K562 (cell line): ENCODE data around the gene ZNF451. TPM values are rescaled to one million over a fixed set of nuclear protein-coding genes. Genes with fewer than 3 reads are reported as not detected.
"Not testable (repeated sequence)": the region's sequence is repeated elsewhere in the genome, so short reads cannot be mapped to it uniquely, and the experiment has no call there.

Source experiments
- ATAC-seq: fragments of 200-7000 bp; cut with Tn5 transposase; 3 replicates; pipeline ENCODE4 v1.9.1; 2020; ENCODE audit warnings: moderate library complexity
- BruUV-seq: library from RNA; stranded (reverse); fragments of 400-500 nt; replicated peaks from 2 replicates; lab custom pipeline; 2021; lab: Mats Ljungman, UMichigan
- CTCF ChIA-PET: fragments of 300-600 bp; formaldehyde crosslinking; extraction: SDS; loops from one replicate; lab custom pipeline; 2021; ENCODE audit warnings: low intra/inter-chr PET ratio; lab: Yijun Ruan, JAX
- POLR2A ChIA-PET: fragments of 300-600, 350-650 bp; sonication (Branson Sonifier 250); formaldehyde crosslinking; extraction: SDS; loops from one replicate; lab custom pipeline; 2021; ENCODE audit warnings: antibody characterized with exemption, inconsistent platforms; lab: Yijun Ruan, JAX
- DNase-seq, 4 experiments: peaks; one replicate each; pipeline versions ENCODE4 v3.0.0 to v3.0.0-alpha.2; 2011 to 2018; ENCODE audit warnings: low spot score in 3 of 4, mixed read lengths in 3 of 4; ENCODE audit errors: extremely low read depth in 1 of 4
- FAIRE-seq: peaks from 2 replicates; lab custom pipeline; 2011; peaks lifted over from hg19 to GRCh38; lab: Jason Lieb, UNC
- H2AFZ ChIP-seq: 2 replicates; pipeline ENCODE4 v1.6.0; 2011; ENCODE audit warnings: low read depth, low read length, control low read depth, inconsistent platforms
- H3K27ac ChIP-seq: fragments of 200-600 bp; 3 replicates; pipeline ENCODE4 v1.8.0; 2011; ENCODE audit warnings: low read depth, mild to moderate bottlenecking, control low read depth, inconsistent platforms, low read length, moderate library complexity, mixed read lengths; ENCODE audit errors: extremely low read depth
- H3K27me3 ChIP-seq, 2 experiments: fragments of 300-600 bp in 1 of 2; 2 replicates in 1 of 2; 3 replicates in 1 of 2; pipeline versions ENCODE4 v1.6.0 to v1.8.0; 2011; ENCODE audit warnings: inconsistent platforms in 2 of 2, low read length in 2 of 2, mild to moderate bottlenecking in 1 of 2, mixed read lengths in 1 of 2, moderate library complexity in 1 of 2; ENCODE audit not compliant: control insufficient read depth in 2 of 2, insufficient read depth in 2 of 2
- H3K36me3 ChIP-seq: fragments of 300-600 bp; 3 replicates; pipeline ENCODE4 v1.8.0; 2011; ENCODE audit warnings: mild to moderate bottlenecking, low read length, inconsistent platforms; ENCODE audit not compliant: control insufficient read depth, insufficient read depth
- H3K4me1 ChIP-seq, 2 experiments: fragments of 200-600 bp in 1 of 2; replicated peaks in 1 of 2; 2 replicates in 1 of 2; 3 replicates in 1 of 2; pipeline versions ENCODE4 v1.5.1 to v1.8.0; 2011; ENCODE audit warnings: inconsistent platforms in 2 of 2, low read length in 2 of 2, mild to moderate bottlenecking in 1 of 2, mixed read lengths in 1 of 2, moderate library complexity in 1 of 2; ENCODE audit not compliant: control insufficient read depth in 2 of 2, insufficient read depth in 2 of 2
- H3K4me2 ChIP-seq: 2 replicates; pipeline ENCODE4 v1.6.1; 2011; ENCODE audit warnings: low read length, control low read depth, inconsistent platforms, mixed read lengths; ENCODE audit not compliant: insufficient read depth
- H3K4me3 ChIP-seq: fragments of 200-600 bp; sonication (generic), shearing (Covaris generic); 2 replicates; pipeline ENCODE4 v1.5.1; 2016; ENCODE audit warnings: control low read depth, inconsistent platforms
- H3K79me2 ChIP-seq: fragments of 200-600 bp; 3 replicates; pipeline ENCODE4 v1.8.0; 2011; ENCODE audit warnings: low read length, inconsistent platforms; ENCODE audit not compliant: control insufficient read depth, insufficient read depth
- H3K9ac ChIP-seq, 2 experiments: 2 replicates each; pipeline versions ENCODE4 v1.6.0 to v1.6.1; 2011; ENCODE audit warnings: low read depth in 2 of 2, low read length in 2 of 2, control low read depth in 1 of 2, inconsistent platforms in 1 of 2, mild to moderate bottlenecking in 1 of 2, mixed read lengths in 1 of 2; ENCODE audit not compliant: insufficient read depth in 1 of 2
- H3K9me1 ChIP-seq: one replicate; pipeline ENCODE4 v1.6.0; 2011; ENCODE audit warnings: inconsistent platforms, mild to moderate bottlenecking, low read length, moderate library complexity; ENCODE audit not compliant: control insufficient read depth, insufficient read depth
- H3K9me3 ChIP-seq: replicated peaks from 2 replicates; pipeline ENCODE4 v1.5.1; 2011; ENCODE audit warnings: low read depth, low read length, inconsistent platforms; ENCODE audit not compliant: control insufficient read depth, insufficient read depth
- H4K20me1 ChIP-seq: replicated peaks from 2 replicates; pipeline ENCODE4 v1.6.1; 2011; ENCODE audit warnings: low read length, inconsistent platforms, mixed read lengths; ENCODE audit not compliant: control insufficient read depth, insufficient read depth
- ADNP ChIP-seq: fragments of 200-800 bp; sonication (Bioruptor generic); IDR thresholded peaks from 2 replicates; pipeline ENCODE4 v1.6.1; 2016; ENCODE audit warnings: missing genetic modification characterization, missing compliant biosample characterization
- BCOR ChIP-seq: fragments of 450-650 bp; IDR thresholded peaks from 2 replicates; pipeline ENCODE4 v1.6.1; 2016
- C11orf30 ChIP-seq: fragments of 450-650 bp; IDR thresholded peaks from 2 replicates; pipeline ENCODE4 v1.6.1; 2016; ENCODE audit warnings: low read depth, mild to moderate bottlenecking
- CBFA2T3 ChIP-seq: fragments of 450-650 bp; IDR thresholded peaks from 2 replicates; pipeline ENCODE4 v1.6.1; 2017
- CBX1 ChIP-seq: sonication (generic); IDR thresholded peaks from 2 replicates; pipeline ENCODE4 v1.6.1; 2016; ENCODE audit warnings: antibody characterized with exemption, low read depth, mild to moderate bottlenecking
- CGGBP1 ChIP-seq: fragments of 250-450 bp; sonication (Bioruptor Pico); IDR thresholded peaks from 2 replicates; pipeline ENCODE4 v1.9.0; 2021; ENCODE audit warnings: mild to moderate bottlenecking
- CHD2 ChIP-seq: IDR thresholded peaks from 2 replicates; pipeline ENCODE4 v1.6.1; 2011; ENCODE audit warnings: low read depth, low read length
- CHD4 ChIP-seq: fragments of 200-600 bp; sonication (generic); IDR thresholded peaks from 3 replicates; pipeline ENCODE4 v1.6.1; 2012; ENCODE audit warnings: low read depth, mild to moderate bottlenecking, mixed read lengths, low read length, inconsistent platforms; ENCODE audit not compliant: insufficient read depth, insufficient replicate concordance, poor library complexity, severe bottlenecking
- HDAC3 ChIP-seq: fragments of 450-650 bp; IDR thresholded peaks from 2 replicates; pipeline ENCODE4 v1.6.1; 2018; ENCODE audit warnings: borderline replicate concordance, mild to moderate bottlenecking, moderate library complexity; ENCODE audit not compliant: partially characterized antibody
- HES1 ChIP-seq: fragments of 450-650 bp; IDR thresholded peaks from 2 replicates; pipeline ENCODE4 v1.6.1; 2016; ENCODE audit warnings: low read depth, mild to moderate bottlenecking, moderate library complexity
- NCOR1 ChIP-seq: fragments of 450-650 bp; IDR thresholded peaks from 2 replicates; pipeline ENCODE4 v1.6.1; 2016; ENCODE audit warnings: mild to moderate bottlenecking, moderate library complexity
- POLR2G ChIP-seq: fragments of 200-400 bp; formaldehyde crosslinking; IDR thresholded peaks from 2 replicates; pipeline ENCODE4 v1.6.1; 2017; ENCODE audit warnings: low read depth, mild to moderate bottlenecking, antibody characterized with exemption, low read length, moderate library complexity
- RBM25 ChIP-seq: fragments of 200-400 bp; formaldehyde crosslinking; IDR thresholded peaks from 2 replicates; pipeline ENCODE4 v1.6.1; 2018; ENCODE audit warnings: low read length, low read depth, moderate library complexity; ENCODE audit not compliant: severe bottlenecking
- SMARCA5 ChIP-seq: fragments of 450-650 bp; IDR thresholded peaks from 2 replicates; pipeline ENCODE4 v1.6.1; 2016
- ZFP1 ChIP-seq: fragments of 450-650 bp; formaldehyde crosslinking; IDR thresholded peaks from 2 replicates; pipeline ENCODE4 v1.4.0; 2020; ENCODE audit warnings: mild to moderate bottlenecking, mixed read lengths
- WGBS: fragments of 100-300 bp; shearing (Covaris generic); methylation state at CpG from one replicate; pipeline ENCODE4 v1.1.6; 2016; ENCODE audit warnings: low coverage, mixed read lengths; ENCODE audit not compliant: insufficient coverage; ENCODE audit errors: missing lambda C conversion rate; 5-methylcytosine and 5-hydroxymethylcytosine counted together
- in situ Hi-C: fragments of 300-500 bp; cut with MboI; formaldehyde crosslinking; loops from 4 replicates; pipeline ENCODE4 v1.15.0; 2018; ENCODE audit warnings: inconsistent platforms, mixed read lengths
- intact Hi-C: fragments of 100-400 bp; cut with micrococcal nuclease; formaldehyde crosslinking; loops from 2 replicates; pipeline ENCODE4 v1.14.2; 2022
- polyA plus RNA-seq, 8 experiments: library from polyadenylated mRNA; depleted of rRNA in 4 of 8; stranded (reverse) in 5 of 8; unstranded in 3 of 8; fragments of >200 nt; fragmentation: Nextera tagmentation in 2 of 8; fragmentation: Illumina TruSeq in 1 of 8; extraction: Ambion mirVana in 2 of 8; extraction: Trizol in 1 of 8; gene quantifications; 2 replicates each; pipeline versions ENCODE4 v1.2.1 to v1.2.3, GENCODE V29; 2011 to 2014; ENCODE audit warnings: inconsistent platforms in 1 of 8, missing spikeins in 1 of 8
- total RNA-seq, 7 experiments: library from RNA; depleted of rRNA in 6 of 7; stranded (reverse); fragments of >200 nt in 6 of 7; fragmentation: Illumina TruSeq in 2 of 7; extraction: Trizol in 2 of 7; gene quantifications; 2 replicates each; pipeline versions ENCODE4 v1.2.1 to v1.2.3, GENCODE V29; 2011 to 2021; ENCODE audit warnings: low replicate concordance in 1 of 7

Gene ZNF451
- total and polyA plus RNA-seq, 9 of the 15 experiments (the other 6 are each of a cell fraction or from before 2014, with no cell fraction given), result 16.1 to 74.3 (median 38.3) TPM

GRCh38 chr6:57091375-57091774 lies 1.4 kb downstream of the ZNF451 start:
- Histone ChIP-seq H3K27ac (peak overlapping the region; percentile 81), H3K9ac (peak overlapping the region in 1 of 2 experiments; percentile 75; a peak in 2 of 4 replicates), H3K4me1 (peaks cover 9 to 25% of the 10 kb centered on the region in 2 experiments), H3K36me3 (peaks cover 45% of the 10 kb centered on the region), H3K79me2 (peaks cover 59% of the 10 kb centered on the region), H3K4me2 (peak overlapping the region; percentile 84), H3K4me3 (peak overlapping the region; percentile 53)
- H4K20me1 ChIP-seq, FAIRE-seq, H3K9me3 ChIP-seq, CTCF ChIA-PET, H3K9me1 ChIP-seq, H2AFZ ChIP-seq, BruUV-seq, H3K27me3 ChIP-seq, DNase-seq, in situ Hi-C loops: not testable (repeated sequence)
- intact Hi-C loops, result loop anchor here (5.0 kb wide), 2 partner anchors 81 to 126 kb away; partner anchors contain the start of gene BAG2
- POLR2A ChIA-PET, result interaction anchor here (1.4 to 4.0 kb wide), 2 partner anchors 12 to 34 kb away, joined by 3 to 24 read pairs; no protein-coding TSS in a partner anchor
- WGBS, result 6% methylated on average over 5 of the region's 7 CpGs
- peak; percentile 67 for TF ChIP-seq CBFA2T3
- TF ChIP-seq NCOR1, result peak; percentile 30; the same call in 1 of the 2 replicates
- peak; percentile 4 for ATAC-seq

GRCh38 chr6:57094689-57095088 lies 4.7 kb downstream of the ZNF451 start:
- Histone ChIP-seq H3K36me3 (peaks cover 74% of the 10 kb centered on the region), H3K79me2 (peaks cover 85% of the 10 kb centered on the region), H3K4me3 (no peak overlapping the region), H4K20me1 (peaks cover 2% of the 10 kb centered on the region; the same call in 1 of the 2 replicates), H3K27me3 (no peaks in the 10 kb centered on the region), H3K4me1 (peaks cover 0 to 8% of the 10 kb centered on the region in 2 experiments; a peak in 2 of 5 replicates), H3K9ac (no peak overlapping the region), H3K4me2 (no peak overlapping the region), H3K9me1 (no peaks in the 10 kb centered on the region), H2AFZ (no peak overlapping the region), H3K27ac (no peak overlapping the region), H3K9me3 (no peaks in the 10 kb centered on the region)
- in situ Hi-C loops (no loop called here), intact Hi-C loops (loop anchor here (5.0 kb wide), 2 partner anchors 78 to 123 kb away; partner anchors contain the start of gene BAG2)
- WGBS, result 100% methylated on average over 1 of the region's 1 CpG
- BruUV-seq, result no TSS peak
- TF ChIP-seq POLR2G (no peak), HES1 (no peak), ZFP1 (CRISPR knock-in tag) (no peak), CGGBP1 (CRISPR knock-in tag) (no peak), CBX1 (no peak), BCOR (peak; percentile 63; the same call in 1 of the 2 replicates), SMARCA5 (no peak), CHD2 (no peak), HDAC3 (no peak), CHD4 (peak; percentile 57), RBM25 (peak; percentile 93), ADNP (tag) (peak; percentile 79), C11orf30 (no peak)
- no peak for ATAC-seq
- ChIA-PET POLR2A (interaction anchor here (0.6 to 4.0 kb wide), 3 partner anchors 9 to 77 kb away, joined by 3 to 24 read pairs (median 3); no protein-coding TSS in a partner anchor), CTCF (no interaction called here)
- FAIRE-seq, result no peak
- DNase-seq, result no peak
